H1 (cell line): Measurements from ENCODE around the gene ELOA. TPM values are rescaled to one million over a fixed set of nuclear protein-coding genes. Genes with fewer than 3 reads are reported as not detected.

Experiments
- CTCF ChIA-PET: fragments of 300-600 bp; sonication (Branson Sonifier 250); formaldehyde crosslinking; loops from one replicate; lab custom pipeline; 2021; ENCODE audit not compliant: partially characterized antibody; lab: Charles Lee
- POLR2A ChIA-PET: fragments of 300-600 bp; sonication (Branson Sonifier 250); formaldehyde crosslinking; loops from one replicate; lab custom pipeline; 2021; ENCODE audit warnings: inconsistent platforms; ENCODE audit not compliant: partially characterized antibody; lab: Charles Lee
- DNase-seq, 2 experiments: peaks; one replicate each; pipeline versions ENCODE4 v3.0.0 to v3.0.0-alpha.2; 2010 to 2022; ENCODE audit warnings: low spot score in 2 of 2, low read depth in 1 of 2, mixed read lengths in 1 of 2
- FAIRE-seq: peaks from 2 replicates; lab custom pipeline; 2011; peaks lifted over from hg19 to GRCh38; lab: Jason Lieb, UNC
- H2AFZ ChIP-seq: 2 replicates; pipeline ENCODE4 v1.8.1; 2012; ENCODE audit warnings: low read length, inconsistent platforms
- H2AK5ac ChIP-seq: 2 replicates; pipeline ENCODE4 v1.6.1; 2013; ENCODE audit warnings: low read depth, low read length
- H2BK120ac ChIP-seq: replicated peaks from 2 replicates; pipeline ENCODE3; 2013; ENCODE audit warnings: low read depth, low read length, inconsistent platforms
- H2BK12ac ChIP-seq: 2 replicates; pipeline ENCODE4 v1.6.1; 2013; ENCODE audit warnings: low read depth, low read length
- H2BK15ac ChIP-seq: 2 replicates; pipeline ENCODE4 v1.6.1; 2013; ENCODE audit warnings: low read length
- H2BK20ac ChIP-seq: 2 replicates; pipeline ENCODE4 v1.6.1; 2013; ENCODE audit warnings: low read length
- H2BK5ac ChIP-seq: 2 replicates; pipeline ENCODE4 v1.6.1; 2013; ENCODE audit warnings: low read depth, low read length
- H3K14ac ChIP-seq: 2 replicates; pipeline ENCODE4 v1.6.1; 2013; ENCODE audit warnings: inconsistent platforms; ENCODE audit not compliant: insufficient read length
- H3K18ac ChIP-seq: 2 replicates; pipeline ENCODE4 v1.6.1; 2013; ENCODE audit warnings: low read length; ENCODE audit errors: extremely low read depth
- H3K23ac ChIP-seq: 2 replicates; pipeline ENCODE4 v1.6.1; 2013; ENCODE audit warnings: inconsistent platforms; ENCODE audit not compliant: insufficient read length
- H3K23me2 ChIP-seq: 2 replicates; pipeline ENCODE4 v1.6.1; 2013; ENCODE audit warnings: low read depth, low read length
- H3K27ac ChIP-seq: 2 replicates; pipeline ENCODE4 v1.6.1; 2011; ENCODE audit warnings: low read depth, low read length, inconsistent platforms
- H3K27me3 ChIP-seq, 4 experiments: replicated peaks in 1 of 4; 1 replicate in 1 of 4; 2 replicates in 3 of 4; pipeline versions ENCODE4 v1.6.1 to v1.8.1; 2011 to 2013; ENCODE audit warnings: low read length in 3 of 4, mild to moderate bottlenecking in 3 of 4, inconsistent platforms in 2 of 4, mixed read lengths in 2 of 4, moderate library complexity in 1 of 4; ENCODE audit not compliant: control insufficient read depth in 3 of 4, insufficient read depth in 3 of 4; ENCODE audit errors: extremely low read depth in 1 of 4
- H3K36me3 ChIP-seq, 4 experiments: 2 replicates each; pipeline versions ENCODE4 v1.6.1 to v1.8.1; 2011 to 2013; ENCODE audit warnings: mild to moderate bottlenecking in 4 of 4, low read length in 3 of 4, moderate library complexity in 2 of 4, control low read depth in 1 of 4, inconsistent platforms in 1 of 4; ENCODE audit not compliant: insufficient read depth in 4 of 4, control insufficient read depth in 2 of 4
- H3K4ac ChIP-seq: replicated peaks from 2 replicates; pipeline ENCODE3; 2013; ENCODE audit warnings: low read length, low read depth, mixed read lengths, inconsistent platforms; ENCODE audit not compliant: insufficient read length
- H3K4me1 ChIP-seq, 4 experiments: replicated peaks in 1 of 4; 1 replicate in 1 of 4; 2 replicates in 3 of 4; pipeline versions ENCODE4 v1.6.1 to v1.8.1; 2011 to 2013; ENCODE audit warnings: low read length in 3 of 4, inconsistent platforms in 2 of 4, mixed read lengths in 1 of 4; ENCODE audit not compliant: insufficient read depth in 4 of 4, control insufficient read depth in 3 of 4
- H3K4me2 ChIP-seq, 2 experiments: 2 replicates each; pipeline versions ENCODE4 v1.6.1 to v1.8.1; 2011 to 2013; ENCODE audit warnings: low read depth in 2 of 2, low read length in 2 of 2, control low read depth in 1 of 2, inconsistent platforms in 1 of 2, mild to moderate bottlenecking in 1 of 2; ENCODE audit not compliant: insufficient read depth in 1 of 2
- H3K4me3 ChIP-seq, 4 experiments: fragments of 200-600, 300-600 bp in 1 of 4; sonication (generic), shearing (Covaris generic), sonication (Bioruptor Twin) in 1 of 4; 2 replicates each; pipeline versions ENCODE4 v1.5.1 to v1.8.1; 2011 to 2016; ENCODE audit warnings: low read length in 4 of 4, low read depth in 3 of 4, control low read depth in 2 of 4, inconsistent platforms in 2 of 4, mild to moderate bottlenecking in 2 of 4, mixed read lengths in 1 of 4, moderate library complexity in 1 of 4; ENCODE audit not compliant: insufficient read depth in 2 of 4; ENCODE audit errors: extremely low read depth in 1 of 4
- H3K56ac ChIP-seq: replicated peaks from 2 replicates; pipeline ENCODE3; 2013; ENCODE audit warnings: low read depth, mild to moderate bottlenecking, mixed read lengths, low read length, inconsistent platforms; ENCODE audit not compliant: insufficient read length
- H3K79me1 ChIP-seq: 2 replicates; pipeline ENCODE4 v1.6.1; 2013; ENCODE audit warnings: low read depth, low read length, control low read depth
- H3K79me2 ChIP-seq, 2 experiments: 2 replicates each; pipeline versions ENCODE4 v1.6.1 to v1.8.1; 2012 to 2013; ENCODE audit warnings: low read length in 2 of 2, mild to moderate bottlenecking in 2 of 2, inconsistent platforms in 1 of 2; ENCODE audit not compliant: insufficient read depth in 2 of 2, control insufficient read depth in 1 of 2
- H3K9ac ChIP-seq, 4 experiments: replicated peaks in 1 of 4; 1 replicate in 1 of 4; 2 replicates in 3 of 4; pipeline versions ENCODE4 v1.6.1 to v1.8.1; 2011 to 2013; ENCODE audit warnings: low read depth in 3 of 4, low read length in 3 of 4, control low read depth in 2 of 4, mild to moderate bottlenecking in 2 of 4, moderate library complexity in 2 of 4, inconsistent platforms in 1 of 4; ENCODE audit errors: extremely low read depth in 1 of 4
- H3K9me3 ChIP-seq, 2 experiments: 2 replicates each; pipeline versions ENCODE4 v1.6.1 to v1.8.1; 2012 to 2013; ENCODE audit warnings: mild to moderate bottlenecking in 2 of 2, moderate library complexity in 2 of 2, control low read depth in 1 of 2, inconsistent platforms in 1 of 2, low read depth in 1 of 2, low read length in 1 of 2, mixed read lengths in 1 of 2; ENCODE audit not compliant: insufficient read depth in 2 of 2
- H4K20me1 ChIP-seq, 2 experiments: replicated peaks in 1 of 2; 2 replicates each; pipeline versions ENCODE3 to v1.8.1; 2011 to 2013; ENCODE audit warnings: inconsistent platforms in 2 of 2, low read length in 2 of 2, mild to moderate bottlenecking in 1 of 2; ENCODE audit not compliant: insufficient read depth in 2 of 2, control insufficient read depth in 1 of 2
- H4K5ac ChIP-seq: 2 replicates; pipeline ENCODE4 v1.6.1; 2013; ENCODE audit warnings: low read length, low read depth, mixed read lengths, inconsistent platforms; ENCODE audit not compliant: insufficient read length
- H4K8ac ChIP-seq: 2 replicates; pipeline ENCODE4 v1.8.0; 2013; ENCODE audit warnings: mild to moderate bottlenecking, moderate library complexity, low read length, inconsistent platforms; ENCODE audit not compliant: insufficient read depth; ENCODE audit errors: extremely low read depth
- H4K91ac ChIP-seq: replicated peaks from 2 replicates; pipeline ENCODE3; 2013; ENCODE audit warnings: low read length, mixed read lengths, inconsistent platforms; ENCODE audit not compliant: insufficient read length
- BCL11A ChIP-seq, 2 experiments: IDR thresholded peaks; one replicate each; pipeline ENCODE4 v1.6.1; 2011; ENCODE audit warnings: low read depth in 2 of 2, low read length in 2 of 2, mild to moderate bottlenecking in 2 of 2
- CHD1 ChIP-seq: IDR thresholded peaks from 2 replicates; pipeline ENCODE4 v1.6.1; 2012; ENCODE audit warnings: low read depth, low read length, improper control_type of control experiment
- CTBP2 ChIP-seq: IDR thresholded peaks from 2 replicates; pipeline ENCODE4 v1.7.0; 2011; ENCODE audit warnings: borderline replicate concordance, mild to moderate bottlenecking, moderate library complexity, mixed read lengths, low read length; ENCODE audit not compliant: insufficient read depth, insufficient read length
- NRF1 ChIP-seq: IDR thresholded peaks from 2 replicates; pipeline ENCODE4 v1.6.1; 2011; ENCODE audit warnings: mild to moderate bottlenecking, low read depth, low read length, improper control_type of control experiment
- TAF1 ChIP-seq: IDR thresholded peaks from 2 replicates; pipeline ENCODE4 v1.6.1; 2011; ENCODE audit warnings: mild to moderate bottlenecking, low read depth, low read length
- WGBS, 2 experiments: shearing (Covaris generic) in 1 of 2; methylation state at CpG; one replicate each; pipeline versions ENCODE4 v1.1.6 to v1.1.7; 2013 to 2015; ENCODE audit warnings: low lambda C conversion rate in 2 of 2, mixed read lengths in 2 of 2, inconsistent platforms in 1 of 2, low coverage in 1 of 2, missing lambda C conversion rate in 1 of 2; ENCODE audit not compliant: insufficient replicate concordance in 2 of 2, insufficient coverage in 1 of 2, insufficient read length in 1 of 2; ENCODE audit errors: extremely low coverage in 1 of 2, missing lambda C conversion rate in 1 of 2; 5-methylcytosine and 5-hydroxymethylcytosine counted together
- polyA plus RNA-seq, 7 experiments: library from polyadenylated mRNA; depleted of rRNA in 3 of 7; stranded (reverse) in 5 of 7; unstranded in 2 of 7; fragments of >200 nt in 5 of 7; fragments of 200-250 nt in 2 of 7; gene quantifications; 1 replicate in 5 of 7; 2 replicates in 1 of 7; 4 replicates in 1 of 7; pipeline versions ENCODE4 v1.2.1 to v1.2.3, GENCODE V29; 2011 to 2013; ENCODE audit warnings: missing spikeins in 2 of 7, mixed read lengths in 2 of 7
- total RNA-seq: library from RNA; stranded (reverse); fragmentation: NEBNext Ultra II Directional; extraction: Animal tissue kit (Norgen Biotek cat#: 25700); gene quantifications from 2 replicates; pipeline ENCODE4 v1.2.1, GENCODE V29; 2021
- TF ChIP-seq, protein P1 (sequence below), 3 experiments: IDR thresholded peaks; 1 replicate in 2 of 3; 2 replicates in 1 of 3; pipeline versions ENCODE4 v1.5.1 to v1.6.1; 2011; ENCODE audit warnings: low read length in 3 of 3, mild to moderate bottlenecking in 3 of 3, inconsistent platforms in 2 of 3, low read depth in 1 of 3, moderate library complexity in 1 of 3; ENCODE audit not compliant: insufficient read depth in 1 of 3; ENCODE audit errors: control extremely low read depth in 1 of 3

Gene ELOA
- total and polyA plus RNA-seq, 2 of the 8 experiments (the other 6 are each of a cell fraction or from before 2014, with no cell fraction given): 15.7 to 61.1 TPM

- TF ChIP-seq TAF1: no peak
- no peak for TF ChIP-seq NRF1
- no peak for TF ChIP-seq CHD1
- TF ChIP-seq CTBP2: no peak
- TF ChIP-seq, protein P1, sequence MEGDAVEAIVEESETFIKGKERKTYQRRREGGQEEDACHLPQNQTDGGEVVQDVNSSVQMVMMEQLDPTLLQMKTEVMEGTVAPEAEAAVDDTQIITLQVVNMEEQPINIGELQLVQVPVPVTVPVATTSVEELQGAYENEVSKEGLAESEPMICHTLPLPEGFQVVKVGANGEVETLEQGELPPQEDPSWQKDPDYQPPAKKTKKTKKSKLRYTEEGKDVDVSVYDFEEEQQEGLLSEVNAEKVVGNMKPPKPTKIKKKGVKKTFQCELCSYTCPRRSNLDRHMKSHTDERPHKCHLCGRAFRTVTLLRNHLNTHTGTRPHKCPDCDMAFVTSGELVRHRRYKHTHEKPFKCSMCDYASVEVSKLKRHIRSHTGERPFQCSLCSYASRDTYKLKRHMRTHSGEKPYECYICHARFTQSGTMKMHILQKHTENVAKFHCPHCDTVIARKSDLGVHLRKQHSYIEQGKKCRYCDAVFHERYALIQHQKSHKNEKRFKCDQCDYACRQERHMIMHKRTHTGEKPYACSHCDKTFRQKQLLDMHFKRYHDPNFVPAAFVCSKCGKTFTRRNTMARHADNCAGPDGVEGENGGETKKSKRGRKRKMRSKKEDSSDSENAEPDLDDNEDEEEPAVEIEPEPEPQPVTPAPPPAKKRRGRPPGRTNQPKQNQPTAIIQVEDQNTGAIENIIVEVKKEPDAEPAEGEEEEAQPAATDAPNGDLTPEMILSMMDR (IDR thresholded peaks at IDR 0.05; ENCODE audit: control extremely low read depth in 1 of 3, insufficient read depth in 1 of 3, low read depth in 1 of 3, low read length in 3 of 3): no peak
- no peak for TF ChIP-seq BCL11A (IDR thresholded peaks at IDR 0.05; ENCODE audit: low read depth in 2 of 2, low read length in 2 of 2)
- Histone ChIP-seq H2BK120ac (no peak overlapping the region), H3K23ac (no peak overlapping the region), H3K9me3 (no peaks in the 10 kb centered on the region), H2BK15ac (no peak overlapping the region), H3K4me2 (no peak overlapping the region; a peak in 1 of 4 replicates), H3K4me3 (no peak overlapping the region), H3K79me2 (peaks cover 0 to 28% of the 10 kb centered on the region in 2 experiments; a peak in 2 of 4 replicates), H4K20me1 (peaks cover 7 to 23% of the 10 kb centered on the region in 2 experiments), H3K18ac (no peak overlapping the region), H4K8ac (no peak overlapping the region), H3K4ac (no peak overlapping the region), H2BK12ac (no peak overlapping the region), H2AK5ac (no peak overlapping the region), H3K4me1 (no peaks in the 10 kb centered on the region), H3K56ac (no peak overlapping the region), H2BK5ac (no peak overlapping the region), H3K23me2 (no peaks in the 10 kb centered on the region), H3K79me1 (no peaks in the 10 kb centered on the region; the same call in 1 of the 2 replicates), H2BK20ac (no peak overlapping the region), H3K14ac (no peak overlapping the region), H4K91ac (no peak overlapping the region), H3K36me3 (peaks cover 5 to 37% (median 16%) of the 10 kb centered on the region in 4 experiments; a peak in 7 of 8 replicates), H4K5ac (no peak overlapping the region), H2AFZ (no peak overlapping the region), H3K27me3 (no peaks in the 10 kb centered on the region), H3K9ac (no peak overlapping the region), H3K27ac (no peak overlapping the region; the same call in 1 of the 2 replicates)
- DNase-seq (no peak), FAIRE-seq (no peak)
- WGBS, 2 experiments: 94% methylated on average over 6 of the region's 6 CpGs; no CpG with 5 or more reads in 1 of the 2 experiments
- CTCF ChIA-PET: interaction anchor here (0.6 to 1.8 kb wide), 5 partner anchors 12 to 155 kb away, joined by 3 to 7 read pairs (median 3); partner anchors contain the start of gene RPL11
- POLR2A ChIA-PET: interaction anchor here (0.6 to 10.3 kb wide), 6 partner anchors 10 to 150 kb away, joined by 3 to 179 read pairs (median 3); partner anchors contain the start of genes ELOA and RPL11
These were observed 38.3 kb upstream of the ELOA start for GRCh38 chr1:23704834-23705495.
